ENCODE data around the gene REPIN1.
A peak's percentile ranks its signal among the peaks of the same experiment; 100 is the strongest.

Gene REPIN1

DNA sequence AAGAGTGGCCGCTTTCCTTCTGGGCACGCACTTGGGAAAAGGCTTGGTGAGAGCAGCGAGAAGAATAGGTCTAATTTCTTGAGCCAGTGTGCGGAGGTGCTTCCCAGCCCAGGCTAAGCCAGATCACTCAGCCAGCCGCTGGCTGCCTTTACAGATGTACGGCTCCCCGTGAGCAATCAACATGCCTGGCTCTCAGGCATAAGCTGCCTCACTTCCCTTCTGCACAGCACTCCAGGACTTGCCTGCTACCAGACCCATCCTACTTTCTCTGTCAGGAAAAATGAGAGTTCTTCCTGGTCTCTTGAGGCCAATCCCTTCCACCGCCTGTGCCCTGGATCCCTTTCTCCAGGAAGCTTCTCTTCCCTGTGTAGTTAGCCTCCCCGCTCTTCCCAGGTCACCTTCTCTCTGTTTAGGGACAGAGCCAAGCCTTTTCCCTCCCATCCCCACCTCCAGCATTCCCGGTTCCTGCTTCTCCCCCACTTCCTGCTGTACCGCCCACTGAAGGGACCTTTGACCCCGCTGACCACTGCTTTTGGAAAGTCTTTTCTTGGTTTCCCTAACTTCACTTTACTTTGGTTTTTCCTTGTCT lies 44.2 kb upstream of the REPIN1 start:
- no peak for DNase-seq (ENCODE audit: low read depth)
- TF ChIP-seq, protein P1, sequence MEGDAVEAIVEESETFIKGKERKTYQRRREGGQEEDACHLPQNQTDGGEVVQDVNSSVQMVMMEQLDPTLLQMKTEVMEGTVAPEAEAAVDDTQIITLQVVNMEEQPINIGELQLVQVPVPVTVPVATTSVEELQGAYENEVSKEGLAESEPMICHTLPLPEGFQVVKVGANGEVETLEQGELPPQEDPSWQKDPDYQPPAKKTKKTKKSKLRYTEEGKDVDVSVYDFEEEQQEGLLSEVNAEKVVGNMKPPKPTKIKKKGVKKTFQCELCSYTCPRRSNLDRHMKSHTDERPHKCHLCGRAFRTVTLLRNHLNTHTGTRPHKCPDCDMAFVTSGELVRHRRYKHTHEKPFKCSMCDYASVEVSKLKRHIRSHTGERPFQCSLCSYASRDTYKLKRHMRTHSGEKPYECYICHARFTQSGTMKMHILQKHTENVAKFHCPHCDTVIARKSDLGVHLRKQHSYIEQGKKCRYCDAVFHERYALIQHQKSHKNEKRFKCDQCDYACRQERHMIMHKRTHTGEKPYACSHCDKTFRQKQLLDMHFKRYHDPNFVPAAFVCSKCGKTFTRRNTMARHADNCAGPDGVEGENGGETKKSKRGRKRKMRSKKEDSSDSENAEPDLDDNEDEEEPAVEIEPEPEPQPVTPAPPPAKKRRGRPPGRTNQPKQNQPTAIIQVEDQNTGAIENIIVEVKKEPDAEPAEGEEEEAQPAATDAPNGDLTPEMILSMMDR (IDR thresholded peaks at IDR 0.05; ENCODE audit: control insufficient read depth, insufficient read depth, low read depth, low read length, missing control alignments): no peak
- no peak overlapping the region for H3K4me3 ChIP-seq (ENCODE audit: control insufficient read depth, low read depth, low read length)

DNA sequence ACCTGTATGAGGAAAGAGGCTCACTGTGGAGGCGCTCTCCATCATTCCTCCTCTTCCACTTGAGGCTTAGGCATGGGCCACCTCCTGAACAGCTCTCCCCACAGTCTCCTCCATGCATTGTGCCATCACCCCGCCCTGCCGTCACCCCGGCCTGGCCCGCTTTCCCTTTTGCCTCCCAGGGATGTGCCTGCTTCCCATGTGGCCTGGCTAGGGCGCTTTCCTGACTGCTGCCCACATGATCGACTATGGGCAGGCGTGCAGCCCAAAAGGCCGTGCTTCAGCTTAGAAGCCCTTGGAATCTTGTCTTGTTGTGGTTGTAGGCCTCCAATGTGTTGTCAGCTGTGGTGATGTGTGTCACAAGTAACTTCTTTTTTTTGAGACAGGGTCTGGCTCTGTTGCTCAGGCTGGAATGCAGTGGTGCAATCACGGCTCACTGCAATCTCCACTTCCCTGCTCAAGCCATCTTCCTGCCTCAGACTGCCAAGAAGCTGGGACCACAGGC lies 43.5 kb upstream of the REPIN1 start:
- H3K4me3 ChIP-seq (ENCODE audit: control insufficient read depth, low read depth, low read length): no peak overlapping the region
- DNase-seq (ENCODE audit: low read depth): peak; percentile 42
- TF ChIP-seq, protein P1 (IDR thresholded peaks at IDR 0.05; ENCODE audit: control insufficient read depth, insufficient read depth, low read depth, low read length, missing control alignments): no peak

DNA sequence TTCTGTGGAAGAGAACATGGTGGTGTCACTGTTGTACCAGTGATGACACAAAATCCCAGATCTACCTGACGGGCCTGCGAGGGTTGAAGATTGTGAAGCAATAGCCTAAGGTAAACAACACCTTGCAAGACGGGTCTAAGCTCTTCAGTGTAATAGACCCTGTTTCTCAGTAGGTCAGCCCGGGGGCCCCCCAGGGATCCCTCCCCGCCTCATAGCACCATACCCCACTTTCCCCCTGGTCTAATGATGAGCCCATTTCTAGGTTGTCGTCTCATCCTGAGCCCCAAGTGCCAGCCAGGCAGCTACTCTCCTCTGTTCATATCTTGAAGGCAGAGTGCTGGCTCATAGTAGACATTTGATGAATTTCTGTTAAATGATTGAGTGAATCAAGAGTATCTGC lies 42.7 kb upstream of the REPIN1 start:
- TF ChIP-seq, protein P1 (IDR thresholded peaks at IDR 0.05; ENCODE audit: control insufficient read depth, insufficient read depth, low read depth, low read length, missing control alignments): no peak
- no peak overlapping the region for H3K4me3 ChIP-seq (ENCODE audit: control insufficient read depth, low read depth, low read length)

DNA sequence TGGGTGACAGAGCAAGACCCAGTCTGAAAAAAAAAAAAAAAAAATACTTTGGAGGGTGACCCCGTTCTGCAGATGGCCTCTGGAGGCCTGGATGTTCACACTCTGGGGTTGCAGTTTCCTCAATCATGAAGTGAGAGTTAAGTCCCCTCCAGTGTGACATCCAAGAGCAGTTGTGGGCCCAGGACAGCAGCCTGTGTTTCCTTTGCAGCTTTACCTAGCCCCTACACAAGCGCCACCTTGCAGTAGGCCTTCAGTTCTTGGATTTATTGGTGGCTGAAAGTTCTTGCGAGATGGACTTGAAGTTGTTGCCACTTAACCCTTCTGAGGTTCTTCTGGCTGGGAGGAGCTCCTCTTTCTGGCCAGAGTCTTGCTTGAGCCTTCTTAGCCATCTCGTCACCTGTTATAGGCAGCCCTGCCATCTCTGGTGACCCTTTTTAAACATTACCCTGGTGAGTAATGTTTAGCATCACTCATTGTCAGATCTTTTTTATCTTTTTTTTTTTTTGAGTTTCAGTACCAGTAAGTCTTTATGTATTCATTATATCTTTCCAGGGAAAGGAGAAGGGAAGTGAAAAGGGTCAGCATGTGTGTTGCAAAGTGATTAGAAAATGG lies 41.9 kb upstream of the REPIN1 start:
- no peak overlapping the region for H3K4me3 ChIP-seq (ENCODE audit: control insufficient read depth, low read depth, low read length)
- no peak for DNase-seq (ENCODE audit: low read depth)
- TF ChIP-seq, protein P1 (IDR thresholded peaks at IDR 0.05; ENCODE audit: control insufficient read depth, insufficient read depth, low read depth, low read length, missing control alignments): no peak

More for the DNA sequence above, 42.7 kb upstream of the REPIN1 start:
- no peak for DNase-seq (ENCODE audit: low read depth)

DNA sequence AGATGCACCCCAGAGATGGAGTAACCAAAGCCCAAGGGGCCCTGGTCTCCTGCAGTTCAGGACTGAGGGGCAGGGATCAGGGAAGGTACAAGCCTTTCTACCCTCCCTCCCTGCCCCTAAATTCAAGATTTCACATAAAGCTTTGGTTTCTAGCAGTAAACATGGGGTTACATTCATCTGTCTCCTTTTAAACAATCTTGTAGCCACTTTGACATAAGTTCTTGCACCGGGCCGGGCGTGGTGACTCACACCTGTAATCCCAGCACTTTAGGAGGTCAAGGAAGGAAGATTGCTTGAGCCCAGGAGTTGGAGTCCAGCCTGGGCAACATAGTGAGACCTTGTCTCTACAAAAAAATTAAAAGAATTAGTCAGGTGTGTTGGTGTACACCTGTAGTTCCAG lies 41.3 kb upstream of the REPIN1 start:
- no peak overlapping the region for H3K4me3 ChIP-seq (ENCODE audit: control insufficient read depth, low read depth, low read length)
- DNase-seq (ENCODE audit: low read depth): no peak
- TF ChIP-seq, protein P1 (IDR thresholded peaks at IDR 0.05; ENCODE audit: control insufficient read depth, insufficient read depth, low read depth, low read length, missing control alignments): no peak

DNA sequence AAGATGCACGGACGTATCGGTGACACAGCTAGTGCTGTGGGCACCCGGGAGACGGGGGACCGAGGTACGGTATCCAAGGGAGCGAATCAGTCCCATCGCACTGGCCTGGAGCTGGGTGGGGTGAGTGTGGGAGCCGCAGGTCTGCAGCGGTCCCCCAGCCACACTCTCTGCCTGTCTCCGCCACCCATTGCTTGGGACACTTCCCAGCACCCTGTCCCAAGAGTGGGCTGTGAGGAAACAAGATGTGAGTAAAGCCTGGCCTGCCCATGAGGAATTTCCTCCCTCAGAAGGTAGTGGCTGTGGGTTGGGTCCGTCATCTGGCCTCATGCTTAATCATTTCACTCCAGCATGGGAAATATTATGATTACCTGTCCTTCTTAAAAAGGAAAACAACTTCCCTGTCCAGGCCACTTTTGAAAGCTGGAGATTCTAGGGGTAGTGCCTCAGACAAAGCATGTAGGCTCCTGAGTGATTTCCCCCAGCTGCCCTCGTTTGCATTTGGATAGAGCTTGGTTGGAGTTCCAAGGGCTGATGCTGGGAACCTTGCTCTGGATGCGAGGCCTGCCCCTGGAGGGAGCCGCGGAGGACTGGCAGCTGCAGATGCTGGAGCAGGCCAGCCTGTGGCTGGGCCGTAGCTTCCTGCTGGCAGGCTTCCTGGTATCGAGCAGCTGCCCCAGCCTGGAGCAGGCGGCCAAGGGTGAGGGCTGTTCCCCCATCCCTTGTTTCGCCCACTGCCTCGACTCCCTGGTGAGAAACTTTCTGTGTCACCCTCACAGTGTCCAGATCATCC lies 39.1 kb upstream of the REPIN1 start:
- no peak for DNase-seq (ENCODE audit: low read depth)
- H3K4me3 ChIP-seq (ENCODE audit: control insufficient read depth, low read depth, low read length): no peak overlapping the region
- TF ChIP-seq, protein P1 (IDR thresholded peaks at IDR 0.05; ENCODE audit: control insufficient read depth, insufficient read depth, low read depth, low read length, missing control alignments): no peak
